ENCODE data around the gene PTPRZ1. TPM values are rescaled to one million over a fixed set of nuclear protein-coding genes. Genes with fewer than 3 reads are reported as not detected.
A peak's percentile ranks its signal among the peaks of the same experiment; 100 is the strongest.

PTPRZ1 gene
- total RNA-seq, 1 experiment from 2014 or later = 105 TPM

DNA sequence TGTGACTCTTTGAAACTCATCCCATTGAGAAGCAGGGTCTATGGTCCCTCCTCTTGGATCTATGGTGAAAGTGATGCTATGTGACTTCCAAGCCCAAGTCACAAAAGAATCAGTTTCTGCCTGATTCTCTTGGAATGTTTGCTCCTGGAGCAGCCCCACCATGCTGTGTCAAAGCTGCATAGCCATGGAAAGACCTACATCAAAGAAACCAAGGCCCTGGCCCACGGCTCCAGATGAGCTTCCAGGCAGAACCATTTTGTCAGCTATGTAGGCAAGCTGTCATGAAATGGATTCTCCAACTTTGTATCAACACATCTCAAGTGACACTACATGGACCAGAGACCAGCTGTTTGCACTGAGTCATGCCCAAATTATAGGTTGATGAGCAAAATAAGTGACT, 194.1 kb downstream of the PTPRZ1 start:
- H3K9me3 Mint-ChIP-seq = no peaks in the 10 kb centered on the region
- POLR2A ChIA-PET = interaction anchor here (0.6 kb wide), 1 partner anchor 1150 kb away, joined by 3 read pairs; no protein-coding TSS in a partner anchor

GRCh38 chr7:122068046-122068445, 195.1 kb downstream of the PTPRZ1 start:
- Mint-ChIP-seq H3K4me3 (no peak overlapping the region), H3K9me3 (no peaks in the 10 kb centered on the region), H3K36me3 (no peaks in the 10 kb centered on the region), H3K4me1 (no peaks in the 10 kb centered on the region), H3K27me3 (ENCODE audit: low read depth) (no peaks in the 10 kb centered on the region), H3K27ac (no peak overlapping the region)
- POLR2A ChIA-PET = no interaction called here
- DNase-seq (ENCODE audit: low spot score) = no peak
- no peak for TF ChIP-seq NR1H2 (CRISPR knock-in tag; IDR thresholded peaks at IDR 0.05)
- TF ChIP-seq, protein P1, sequence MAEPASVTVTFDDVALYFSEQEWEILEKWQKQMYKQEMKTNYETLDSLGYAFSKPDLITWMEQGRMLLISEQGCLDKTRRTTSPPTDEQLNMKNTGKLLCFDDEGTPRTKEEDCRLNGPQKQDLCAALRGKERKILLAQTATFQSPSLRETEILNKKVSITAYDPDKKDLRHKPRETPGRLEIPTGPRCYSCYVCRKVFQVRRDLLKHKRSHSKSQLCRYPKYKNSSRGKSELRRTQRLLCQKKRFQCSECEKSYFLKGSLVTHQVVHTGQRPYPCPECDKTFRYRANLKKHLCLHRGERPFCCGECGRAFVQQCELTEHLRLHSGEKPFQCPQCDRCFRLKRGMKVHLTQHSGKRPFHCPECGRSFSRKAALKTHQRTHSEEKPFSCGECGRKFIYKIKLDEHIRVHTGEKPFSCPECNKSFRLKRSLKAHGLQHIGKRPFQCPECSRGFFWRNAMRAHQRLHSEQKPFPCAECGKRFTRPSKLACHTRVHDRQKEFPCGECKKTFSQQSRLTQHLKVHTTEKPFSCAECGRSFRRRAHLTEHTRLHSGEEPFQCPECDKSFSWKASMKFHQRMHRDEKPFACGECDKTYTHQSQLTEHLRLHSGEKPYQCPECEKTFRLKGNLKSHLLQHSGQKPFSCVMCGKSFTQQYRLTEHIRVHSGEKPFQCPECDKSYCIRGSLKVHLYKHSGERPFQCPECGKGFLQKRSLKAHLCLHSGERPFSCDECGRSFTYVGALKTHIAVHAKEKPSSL (CRISPR knock-in tag; conservative IDR thresholded peaks at IDR 0.05) = no peak
- TF ChIP-seq RELA (CRISPR knock-in tag; IDR thresholded peaks at IDR 0.05; ENCODE audit: borderline replicate concordance) = no peak
- TF ChIP-seq ZNF416 (CRISPR knock-in tag; IDR thresholded peaks at IDR 0.05) = no peak
- TF ChIP-seq, protein P2, sequence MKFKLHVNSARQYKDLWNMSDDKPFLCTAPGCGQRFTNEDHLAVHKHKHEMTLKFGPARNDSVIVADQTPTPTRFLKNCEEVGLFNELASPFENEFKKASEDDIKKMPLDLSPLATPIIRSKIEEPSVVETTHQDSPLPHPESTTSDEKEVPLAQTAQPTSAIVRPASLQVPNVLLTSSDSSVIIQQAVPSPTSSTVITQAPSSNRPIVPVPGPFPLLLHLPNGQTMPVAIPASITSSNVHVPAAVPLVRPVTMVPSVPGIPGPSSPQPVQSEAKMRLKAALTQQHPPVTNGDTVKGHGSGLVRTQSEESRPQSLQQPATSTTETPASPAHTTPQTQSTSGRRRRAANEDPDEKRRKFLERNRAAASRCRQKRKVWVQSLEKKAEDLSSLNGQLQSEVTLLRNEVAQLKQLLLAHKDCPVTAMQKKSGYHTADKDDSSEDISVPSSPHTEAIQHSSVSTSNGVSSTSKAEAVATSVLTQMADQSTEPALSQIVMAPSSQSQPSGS (CRISPR knock-in tag; IDR thresholded peaks at IDR 0.05; ENCODE audit: borderline replicate concordance, low read depth) = no peak
- TF ChIP-seq STAT6 (CRISPR knock-in tag; conservative IDR thresholded peaks at IDR 0.05; ENCODE audit: low read depth) = no peak
- no peak for TF ChIP-seq TCF7 (CRISPR knock-in tag; IDR thresholded peaks at IDR 0.05; ENCODE audit: low read depth)
- 0 out of 2 replicates have a peak, but pooled peaks have one; percentile 41 for TF ChIP-seq NFATC4 (CRISPR knock-in tag; IDR thresholded peaks at IDR 0.05)
- CTCF ChIA-PET = interaction anchor here (1.0 kb wide), 1 partner anchor 702 kb away, joined by 3 read pairs; no protein-coding TSS in a partner anchor
- no peak for ATAC-seq

More for the DNA sequence above, 194.1 kb downstream of the PTPRZ1 start:
- H3K27ac Mint-ChIP-seq = no peak overlapping the region
- no peaks in the 10 kb centered on the region for H3K27me3 Mint-ChIP-seq (ENCODE audit: low read depth)
- H3K4me3 Mint-ChIP-seq = no peak overlapping the region
- no peaks in the 10 kb centered on the region for H3K4me1 Mint-ChIP-seq
- no peaks in the 10 kb centered on the region for H3K36me3 Mint-ChIP-seq
- DNase-seq (ENCODE audit: low spot score) = no peak
- TF ChIP-seq STAT6 (CRISPR knock-in tag; conservative IDR thresholded peaks at IDR 0.05; ENCODE audit: low read depth) (no peak), ELF4 (CRISPR knock-in tag; IDR thresholded peaks at IDR 0.05; ENCODE audit: low read depth) (no peak)
- peak; percentile 51 for ATAC-seq
- CTCF ChIA-PET = no interaction called here

DNA sequence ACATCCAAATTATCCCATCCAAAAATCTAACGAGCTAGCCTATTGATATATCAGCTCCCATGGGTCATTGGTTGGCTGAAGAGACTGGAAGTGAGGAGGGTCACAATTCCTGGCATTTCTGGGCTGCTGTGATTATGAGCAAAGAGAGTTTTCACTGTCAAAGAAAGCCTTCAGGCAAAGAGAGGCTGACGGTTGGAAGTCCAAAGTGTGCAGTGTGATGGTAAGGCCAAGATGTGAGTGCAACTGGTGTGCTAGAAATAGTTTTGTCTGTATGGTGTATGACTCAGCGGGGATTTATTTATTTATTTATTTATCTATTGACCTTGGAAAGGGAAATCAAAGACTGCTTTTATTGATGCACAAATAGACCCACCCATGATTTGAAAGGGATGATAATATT, 196.0 kb downstream of the PTPRZ1 start:
- DNase-seq (ENCODE audit: low spot score) (no peak), ATAC-seq (no peak)
- Mint-ChIP-seq H3K9me3 (no peaks in the 10 kb centered on the region), H3K27me3 (ENCODE audit: low read depth) (no peaks in the 10 kb centered on the region), H3K4me3 (no peak overlapping the region), H3K36me3 (no peaks in the 10 kb centered on the region), H3K4me1 (no peaks in the 10 kb centered on the region), H3K27ac (no peak overlapping the region)
- POLR2A ChIA-PET = interaction anchor here (0.6 kb wide), 1 partner anchor 30 kb away, joined by 6 read pairs; no protein-coding TSS in a partner anchor
- CTCF ChIA-PET = interaction anchor here (1.0 kb wide), 1 partner anchor 703 kb away, joined by 3 read pairs; no protein-coding TSS in a partner anchor
- TF ChIP-seq ZNF219 (CRISPR knock-in tag; IDR thresholded peaks at IDR 0.05; ENCODE audit: borderline replicate concordance) = no peak
- no peak for TF ChIP-seq IRF2 (CRISPR knock-in tag; IDR thresholded peaks at IDR 0.05; ENCODE audit: borderline replicate concordance, low read depth)
- TF ChIP-seq ESRRA (CRISPR knock-in tag; IDR thresholded peaks at IDR 0.05; ENCODE audit: borderline replicate concordance) = no peak
- no peak for TF ChIP-seq TP53 (CRISPR knock-in tag; IDR thresholded peaks at IDR 0.05)
- TF ChIP-seq, protein P3, sequence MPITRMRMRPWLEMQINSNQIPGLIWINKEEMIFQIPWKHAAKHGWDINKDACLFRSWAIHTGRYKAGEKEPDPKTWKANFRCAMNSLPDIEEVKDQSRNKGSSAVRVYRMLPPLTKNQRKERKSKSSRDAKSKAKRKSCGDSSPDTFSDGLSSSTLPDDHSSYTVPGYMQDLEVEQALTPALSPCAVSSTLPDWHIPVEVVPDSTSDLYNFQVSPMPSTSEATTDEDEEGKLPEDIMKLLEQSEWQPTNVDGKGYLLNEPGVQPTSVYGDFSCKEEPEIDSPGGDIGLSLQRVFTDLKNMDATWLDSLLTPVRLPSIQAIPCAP (CRISPR knock-in tag; IDR thresholded peaks at IDR 0.05) = no peak
- TF ChIP-seq, protein P4, sequence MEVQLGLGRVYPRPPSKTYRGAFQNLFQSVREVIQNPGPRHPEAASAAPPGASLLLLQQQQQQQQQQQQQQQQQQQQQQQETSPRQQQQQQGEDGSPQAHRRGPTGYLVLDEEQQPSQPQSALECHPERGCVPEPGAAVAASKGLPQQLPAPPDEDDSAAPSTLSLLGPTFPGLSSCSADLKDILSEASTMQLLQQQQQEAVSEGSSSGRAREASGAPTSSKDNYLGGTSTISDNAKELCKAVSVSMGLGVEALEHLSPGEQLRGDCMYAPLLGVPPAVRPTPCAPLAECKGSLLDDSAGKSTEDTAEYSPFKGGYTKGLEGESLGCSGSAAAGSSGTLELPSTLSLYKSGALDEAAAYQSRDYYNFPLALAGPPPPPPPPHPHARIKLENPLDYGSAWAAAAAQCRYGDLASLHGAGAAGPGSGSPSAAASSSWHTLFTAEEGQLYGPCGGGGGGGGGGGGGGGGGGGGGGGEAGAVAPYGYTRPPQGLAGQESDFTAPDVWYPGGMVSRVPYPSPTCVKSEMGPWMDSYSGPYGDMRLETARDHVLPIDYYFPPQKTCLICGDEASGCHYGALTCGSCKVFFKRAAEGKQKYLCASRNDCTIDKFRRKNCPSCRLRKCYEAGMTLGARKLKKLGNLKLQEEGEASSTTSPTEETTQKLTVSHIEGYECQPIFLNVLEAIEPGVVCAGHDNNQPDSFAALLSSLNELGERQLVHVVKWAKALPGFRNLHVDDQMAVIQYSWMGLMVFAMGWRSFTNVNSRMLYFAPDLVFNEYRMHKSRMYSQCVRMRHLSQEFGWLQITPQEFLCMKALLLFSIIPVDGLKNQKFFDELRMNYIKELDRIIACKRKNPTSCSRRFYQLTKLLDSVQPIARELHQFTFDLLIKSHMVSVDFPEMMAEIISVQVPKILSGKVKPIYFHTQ (CRISPR knock-in tag; IDR thresholded peaks at IDR 0.05) = peak; percentile 69; the same call in 1 of the 2 replicates

All from WTC11 (cell line).